ENCODE measurements around the gene SENP8. TPM values are rescaled to one million over a fixed set of nuclear protein-coding genes. Genes with fewer than 3 reads are reported as not detected.

SENP8 gene
- total RNA-seq, 4 donors from 2014 or later, result 1.5 to 2.8 (median 1.8) TPM

- no peak for DNase-seq
- H3K9me3 ChIP-seq, result no peaks in the 10 kb centered on the region
- no peak overlapping the region for H3K4me3 ChIP-seq
- WGBS, 2 donors, result 75 to 89% methylated on average over 1 of the region's 1 CpG
- no peak overlapping the region for H3K27ac ChIP-seq
- no peaks in the 10 kb centered on the region for H3K36me3 ChIP-seq
- no peaks in the 10 kb centered on the region for H3K27me3 ChIP-seq
- no peak for TF ChIP-seq POLR2A (IDR thresholded peaks at IDR 0.05)
- TF ChIP-seq, protein P1, sequence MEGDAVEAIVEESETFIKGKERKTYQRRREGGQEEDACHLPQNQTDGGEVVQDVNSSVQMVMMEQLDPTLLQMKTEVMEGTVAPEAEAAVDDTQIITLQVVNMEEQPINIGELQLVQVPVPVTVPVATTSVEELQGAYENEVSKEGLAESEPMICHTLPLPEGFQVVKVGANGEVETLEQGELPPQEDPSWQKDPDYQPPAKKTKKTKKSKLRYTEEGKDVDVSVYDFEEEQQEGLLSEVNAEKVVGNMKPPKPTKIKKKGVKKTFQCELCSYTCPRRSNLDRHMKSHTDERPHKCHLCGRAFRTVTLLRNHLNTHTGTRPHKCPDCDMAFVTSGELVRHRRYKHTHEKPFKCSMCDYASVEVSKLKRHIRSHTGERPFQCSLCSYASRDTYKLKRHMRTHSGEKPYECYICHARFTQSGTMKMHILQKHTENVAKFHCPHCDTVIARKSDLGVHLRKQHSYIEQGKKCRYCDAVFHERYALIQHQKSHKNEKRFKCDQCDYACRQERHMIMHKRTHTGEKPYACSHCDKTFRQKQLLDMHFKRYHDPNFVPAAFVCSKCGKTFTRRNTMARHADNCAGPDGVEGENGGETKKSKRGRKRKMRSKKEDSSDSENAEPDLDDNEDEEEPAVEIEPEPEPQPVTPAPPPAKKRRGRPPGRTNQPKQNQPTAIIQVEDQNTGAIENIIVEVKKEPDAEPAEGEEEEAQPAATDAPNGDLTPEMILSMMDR (IDR thresholded peaks at IDR 0.05), result no peak
- peaks cover 0 to 5% (median 0%) of the 10 kb centered on the region in 3 donors for H3K4me1 ChIP-seq
- intact Hi-C loops (cut with DNase I), result no loop called here
Observed at GRCh38 chr15:72077950-72078349, 40.3 kb upstream of the SENP8 start.

- DNase-seq, result no peak
- Histone ChIP-seq H3K4me3 (no peak overlapping the region), H3K36me3 (no peaks in the 10 kb centered on the region), H3K27me3 (no peaks in the 10 kb centered on the region), H3K27ac (no peak overlapping the region), H3K4me1 (peaks cover 0 to 5% (median 0%) of the 10 kb centered on the region in 3 donors), H3K9me3 (no peaks in the 10 kb centered on the region)
- TF ChIP-seq, protein P1 (IDR thresholded peaks at IDR 0.05), result no peak
- no peak for TF ChIP-seq POLR2A (IDR thresholded peaks at IDR 0.05)
- WGBS, 2 donors, result 79 to 81% methylated on average over 6 of the region's 6 CpGs
- intact Hi-C loops (cut with DNase I), result no loop called here
Observed at GRCh38 chr15:72078887-72079286, 39.3 kb upstream of the SENP8 start.

DNA sequence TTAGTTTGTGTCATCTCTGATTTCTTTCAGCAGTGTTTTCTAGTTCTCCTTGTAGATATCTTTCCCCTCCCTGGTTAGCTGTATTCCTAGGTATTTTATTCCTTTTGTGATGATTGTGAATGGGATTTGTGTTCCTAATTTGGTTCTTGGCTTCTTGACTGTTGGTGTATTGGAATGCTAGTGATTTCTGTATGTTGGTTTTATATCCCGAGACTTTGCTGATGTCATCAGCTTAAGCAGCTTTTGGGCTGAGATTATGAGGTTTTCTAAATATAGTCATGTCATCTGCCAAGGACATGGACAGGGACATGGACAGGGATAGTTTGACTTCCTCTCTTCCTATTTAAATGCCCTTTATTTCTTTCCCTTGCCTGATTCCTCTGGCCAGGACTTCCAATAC, 36.0 kb upstream of the SENP8 start:
- no peak overlapping the region for H3K4me3 ChIP-seq
- H3K27me3 ChIP-seq, result no peaks in the 10 kb centered on the region
- H3K36me3 ChIP-seq, result no peaks in the 10 kb centered on the region
- H3K4me1 ChIP-seq, result peaks cover 0 to 19% (median 0%) of the 10 kb centered on the region in 3 donors
- 73 to 100% methylated on average over 1 of the region's 1 CpG for WGBS, 2 donors
- H3K9me3 ChIP-seq, result no peaks in the 10 kb centered on the region
- TF ChIP-seq POLR2A (IDR thresholded peaks at IDR 0.05), result no peak
- TF ChIP-seq, protein P1 (IDR thresholded peaks at IDR 0.05), result no peak
- H3K27ac ChIP-seq, result no peak overlapping the region
- intact Hi-C loops (cut with DNase I), result no loop called here
- DNase-seq, result no peak

- Histone ChIP-seq H3K27ac (no peak overlapping the region), H3K36me3 (no peaks in the 10 kb centered on the region), H3K4me3 (no peak overlapping the region), H3K9me3 (no peaks in the 10 kb centered on the region), H3K4me1 (peaks cover 0 to 14% (median 0%) of the 10 kb centered on the region in 3 donors), H3K27me3 (no peaks in the 10 kb centered on the region)
- DNase-seq, result no peak
- WGBS, 2 donors, result 82 to 84% methylated on average over 9 of the region's 11 CpGs
- TF ChIP-seq, protein P1 (IDR thresholded peaks at IDR 0.05), result no peak
- TF ChIP-seq POLR2A (IDR thresholded peaks at IDR 0.05), result no peak
- intact Hi-C loops (cut with DNase I), result no loop called here
Observed at GRCh38 chr15:72086010-72086697, 32.0 kb upstream of the SENP8 start.

- 90 to 94% methylated on average over 4 of the region's 9 CpGs for WGBS, 2 donors
- no peak overlapping the region for H3K27ac ChIP-seq
- no peaks in the 10 kb centered on the region for H3K36me3 ChIP-seq
- peaks cover 0 to 14% (median 0%) of the 10 kb centered on the region in 3 donors for H3K4me1 ChIP-seq
- H3K9me3 ChIP-seq, result no peaks in the 10 kb centered on the region
- no peaks in the 10 kb centered on the region for H3K27me3 ChIP-seq
- TF ChIP-seq POLR2A (IDR thresholded peaks at IDR 0.05), result no peak
- TF ChIP-seq, protein P1 (IDR thresholded peaks at IDR 0.05), result no peak
- H3K4me3 ChIP-seq, result no peak overlapping the region
- intact Hi-C loops (cut with DNase I), result no loop called here
- DNase-seq, result no peak
Observed at GRCh38 chr15:72086920-72087648, 31.1 kb upstream of the SENP8 start.
